ENCODE data around the gene PCSK4. TPM values are rescaled to one million over a fixed set of nuclear protein-coding genes. Genes with fewer than 3 reads are reported as not detected.
A peak's percentile ranks its signal among the peaks of the same experiment; 100 is the strongest.

The PCSK4 gene
- total and polyA plus RNA-seq, 9 of the 15 experiments (the other 6 are each of a cell fraction or from before 2014, with no cell fraction given): 0.01 to 9.1 (median 2.1) TPM; not detected in 1

DNA sequence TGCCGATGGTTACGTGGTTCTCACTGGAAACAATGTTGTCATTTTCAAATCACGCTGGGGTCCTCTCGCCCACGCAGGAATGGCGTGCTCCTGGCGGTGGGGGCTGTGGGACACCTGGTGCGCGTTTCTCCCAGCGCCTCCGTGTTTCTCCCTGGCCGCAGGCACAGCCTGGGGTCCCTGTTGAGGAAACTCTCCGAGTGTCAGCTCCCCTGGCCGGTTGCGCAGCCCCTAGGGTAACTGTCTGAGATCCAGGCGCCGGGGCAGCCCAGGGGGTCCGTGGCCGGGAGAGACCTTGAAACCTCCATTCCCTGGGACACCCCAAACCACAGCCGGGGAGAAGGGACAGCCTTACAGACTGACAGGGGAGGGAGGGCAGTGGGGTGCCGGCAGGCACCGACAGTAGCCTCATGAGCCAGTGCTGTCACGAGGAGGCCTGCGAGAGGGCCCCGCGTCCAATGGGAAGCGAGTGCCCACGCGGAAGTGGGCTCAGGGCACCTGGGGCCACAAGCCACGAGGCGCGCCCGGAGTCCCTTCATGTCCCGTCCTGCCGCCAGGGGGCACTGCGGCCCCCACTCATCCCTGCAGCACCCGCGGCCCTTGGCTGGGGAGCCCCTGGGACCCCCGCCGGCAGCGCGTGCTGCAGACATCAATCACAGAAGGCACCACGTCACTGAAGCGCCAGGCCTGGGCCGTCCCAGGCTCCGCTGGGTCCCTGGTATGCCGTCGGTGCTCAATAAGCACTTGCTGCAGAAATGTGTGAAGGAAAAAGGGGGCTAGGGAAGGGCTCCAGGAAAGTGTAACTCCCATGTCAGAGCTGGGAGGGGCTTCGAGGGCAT lies 13.2 kb upstream of the PCSK4 start (continued):
- TF ChIP-seq, protein P1, sequence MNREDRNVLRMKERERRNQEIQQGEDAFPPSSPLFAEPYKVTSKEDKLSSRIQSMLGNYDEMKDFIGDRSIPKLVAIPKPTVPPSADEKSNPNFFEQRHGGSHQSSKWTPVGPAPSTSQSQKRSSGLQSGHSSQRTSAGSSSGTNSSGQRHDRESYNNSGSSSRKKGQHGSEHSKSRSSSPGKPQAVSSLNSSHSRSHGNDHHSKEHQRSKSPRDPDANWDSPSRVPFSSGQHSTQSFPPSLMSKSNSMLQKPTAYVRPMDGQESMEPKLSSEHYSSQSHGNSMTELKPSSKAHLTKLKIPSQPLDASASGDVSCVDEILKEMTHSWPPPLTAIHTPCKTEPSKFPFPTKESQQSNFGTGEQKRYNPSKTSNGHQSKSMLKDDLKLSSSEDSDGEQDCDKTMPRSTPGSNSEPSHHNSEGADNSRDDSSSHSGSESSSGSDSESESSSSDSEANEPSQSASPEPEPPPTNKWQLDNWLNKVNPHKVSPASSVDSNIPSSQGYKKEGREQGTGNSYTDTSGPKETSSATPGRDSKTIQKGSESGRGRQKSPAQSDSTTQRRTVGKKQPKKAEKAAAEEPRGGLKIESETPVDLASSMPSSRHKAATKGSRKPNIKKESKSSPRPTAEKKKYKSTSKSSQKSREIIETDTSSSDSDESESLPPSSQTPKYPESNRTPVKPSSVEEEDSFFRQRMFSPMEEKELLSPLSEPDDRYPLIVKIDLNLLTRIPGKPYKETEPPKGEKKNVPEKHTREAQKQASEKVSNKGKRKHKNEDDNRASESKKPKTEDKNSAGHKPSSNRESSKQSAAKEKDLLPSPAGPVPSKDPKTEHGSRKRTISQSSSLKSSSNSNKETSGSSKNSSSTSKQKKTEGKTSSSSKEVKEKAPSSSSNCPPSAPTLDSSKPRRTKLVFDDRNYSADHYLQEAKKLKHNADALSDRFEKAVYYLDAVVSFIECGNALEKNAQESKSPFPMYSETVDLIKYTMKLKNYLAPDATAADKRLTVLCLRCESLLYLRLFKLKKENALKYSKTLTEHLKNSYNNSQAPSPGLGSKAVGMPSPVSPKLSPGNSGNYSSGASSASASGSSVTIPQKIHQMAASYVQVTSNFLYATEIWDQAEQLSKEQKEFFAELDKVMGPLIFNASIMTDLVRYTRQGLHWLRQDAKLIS (CRISPR knock-in tag; IDR thresholded peaks at IDR 0.05): peak; percentile 94
- TF ChIP-seq CEBPZ (IDR thresholded peaks at IDR 0.05; ENCODE audit: borderline replicate concordance, low read depth, low read length): no peak
- TF ChIP-seq SRF (CRISPR knock-in tag; IDR thresholded peaks at IDR 0.05): no peak
- no peak for TF ChIP-seq RFX7 (CRISPR knock-in tag; IDR thresholded peaks at IDR 0.05)
- TF ChIP-seq RFX5 (IDR thresholded peaks at IDR 0.05; ENCODE audit: low read depth, low read length): no peak
- TF ChIP-seq EZH2 (IDR thresholded peaks at IDR 0.05; ENCODE audit: borderline replicate concordance, low read depth, low read length): no peak
- TF ChIP-seq TCFL5 (CRISPR knock-in tag; conservative IDR thresholded peaks at IDR 0.05): no peak
- TF ChIP-seq ZFPM2 (CRISPR knock-in tag; IDR thresholded peaks at IDR 0.05): no peak
- no peak for TF ChIP-seq ZNF184 (CRISPR knock-in tag; IDR thresholded peaks at IDR 0.05)
- TF ChIP-seq CHD4 (IDR thresholded peaks at IDR 0.05; ENCODE audit: insufficient read depth, insufficient replicate concordance, low read depth, low read length, poor library complexity, severe bottlenecking): no peak
- TF ChIP-seq, protein P2, sequence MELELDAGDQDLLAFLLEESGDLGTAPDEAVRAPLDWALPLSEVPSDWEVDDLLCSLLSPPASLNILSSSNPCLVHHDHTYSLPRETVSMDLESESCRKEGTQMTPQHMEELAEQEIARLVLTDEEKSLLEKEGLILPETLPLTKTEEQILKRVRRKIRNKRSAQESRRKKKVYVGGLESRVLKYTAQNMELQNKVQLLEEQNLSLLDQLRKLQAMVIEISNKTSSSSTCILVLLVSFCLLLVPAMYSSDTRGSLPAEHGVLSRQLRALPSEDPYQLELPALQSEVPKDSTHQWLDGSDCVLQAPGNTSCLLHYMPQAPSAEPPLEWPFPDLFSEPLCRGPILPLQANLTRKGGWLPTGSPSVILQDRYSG (tag; conservative IDR thresholded peaks at IDR 0.05; ENCODE audit: low read depth): no peak
- peak; percentile 99 for TF ChIP-seq MYC (IDR thresholded peaks at IDR 0.05; ENCODE audit: low read depth, low read length)
- TF ChIP-seq MYC (CRISPR knock-in tag; IDR thresholded peaks at IDR 0.05; ENCODE audit: borderline replicate concordance, low read depth): peak; percentile 91; the same call in 1 of the 2 replicates
- peak; percentile 79; the same call in 1 of the 2 replicates for TF ChIP-seq PKNOX1 (IDR thresholded peaks at IDR 0.05)
